ENCODE data around the gene RASIP1. TPM values are rescaled to one million over a fixed set of nuclear protein-coding genes. Genes with fewer than 3 reads are reported as not detected.

RASIP1 gene
- total RNA-seq, 1 experiment from 2014 or later, result 0.09 TPM

DNA sequence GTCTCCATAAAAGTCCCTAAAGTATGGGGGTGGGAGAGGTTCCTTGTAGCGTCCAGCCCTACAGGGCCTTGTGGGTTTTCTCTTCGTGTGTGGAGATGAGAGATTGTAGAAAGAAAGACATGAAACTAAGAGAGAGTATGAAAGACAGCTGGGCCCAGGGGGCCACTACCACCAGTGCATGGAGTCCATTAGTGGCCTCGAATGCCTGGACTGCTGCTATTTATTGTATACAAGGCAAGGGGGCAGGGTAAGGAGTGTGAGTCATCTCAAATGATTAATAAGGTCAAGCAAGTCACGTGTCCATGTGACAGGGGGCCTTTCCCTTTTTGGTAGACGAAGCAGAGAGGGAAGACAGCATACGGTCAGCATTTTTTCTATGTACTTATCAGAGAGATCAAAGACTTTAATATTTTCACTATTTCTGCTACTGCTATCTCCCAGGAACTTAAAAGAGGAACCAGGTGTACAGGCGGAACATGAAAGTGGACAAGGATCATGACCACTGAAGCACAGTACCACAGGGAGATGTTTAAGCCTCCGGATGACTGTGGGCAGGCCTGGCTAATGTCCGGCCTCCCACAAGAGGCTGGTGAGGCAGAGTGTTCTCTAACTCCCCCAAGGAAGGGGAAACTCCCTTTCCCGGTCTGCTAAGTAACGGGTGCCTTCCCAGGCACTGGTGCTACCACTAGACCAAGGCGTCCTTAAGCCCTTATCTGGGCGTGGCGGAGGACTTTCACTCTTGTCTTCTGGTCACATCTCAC lies 40.4 kb upstream of the RASIP1 start:
- Mint-ChIP-seq H3K27ac (ENCODE audit: unreplicated experiment) (peak overlapping the region; percentile 64), H3K27me3 (ENCODE audit: unreplicated experiment) (no peaks in the 10 kb centered on the region), H3K4me3 (ENCODE audit: low read depth, unreplicated experiment) (no peak overlapping the region), H3K9me3 (ENCODE audit: low read depth, unreplicated experiment) (no peaks in the 10 kb centered on the region), H3K36me3 (ENCODE audit: insufficient read depth, unreplicated experiment) (peaks cover 21% of the 10 kb centered on the region), H3K4me1 (ENCODE audit: low read depth, unreplicated experiment) (peaks cover 18% of the 10 kb centered on the region)
- BruUV-seq (replicated peaks), result TSS peak; percentile 86
- CTCF ChIA-PET, result no interaction called here
- intact Hi-C loops (cut with micrococcal nuclease; ENCODE audit: unreplicated experiment), result no loop called here
- TF ChIP-seq, protein P1, sequence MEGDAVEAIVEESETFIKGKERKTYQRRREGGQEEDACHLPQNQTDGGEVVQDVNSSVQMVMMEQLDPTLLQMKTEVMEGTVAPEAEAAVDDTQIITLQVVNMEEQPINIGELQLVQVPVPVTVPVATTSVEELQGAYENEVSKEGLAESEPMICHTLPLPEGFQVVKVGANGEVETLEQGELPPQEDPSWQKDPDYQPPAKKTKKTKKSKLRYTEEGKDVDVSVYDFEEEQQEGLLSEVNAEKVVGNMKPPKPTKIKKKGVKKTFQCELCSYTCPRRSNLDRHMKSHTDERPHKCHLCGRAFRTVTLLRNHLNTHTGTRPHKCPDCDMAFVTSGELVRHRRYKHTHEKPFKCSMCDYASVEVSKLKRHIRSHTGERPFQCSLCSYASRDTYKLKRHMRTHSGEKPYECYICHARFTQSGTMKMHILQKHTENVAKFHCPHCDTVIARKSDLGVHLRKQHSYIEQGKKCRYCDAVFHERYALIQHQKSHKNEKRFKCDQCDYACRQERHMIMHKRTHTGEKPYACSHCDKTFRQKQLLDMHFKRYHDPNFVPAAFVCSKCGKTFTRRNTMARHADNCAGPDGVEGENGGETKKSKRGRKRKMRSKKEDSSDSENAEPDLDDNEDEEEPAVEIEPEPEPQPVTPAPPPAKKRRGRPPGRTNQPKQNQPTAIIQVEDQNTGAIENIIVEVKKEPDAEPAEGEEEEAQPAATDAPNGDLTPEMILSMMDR (IDR thresholded peaks at IDR 0.05; ENCODE audit: unreplicated experiment), result no peak
- DNase-seq, result peak; percentile 70

DNA sequence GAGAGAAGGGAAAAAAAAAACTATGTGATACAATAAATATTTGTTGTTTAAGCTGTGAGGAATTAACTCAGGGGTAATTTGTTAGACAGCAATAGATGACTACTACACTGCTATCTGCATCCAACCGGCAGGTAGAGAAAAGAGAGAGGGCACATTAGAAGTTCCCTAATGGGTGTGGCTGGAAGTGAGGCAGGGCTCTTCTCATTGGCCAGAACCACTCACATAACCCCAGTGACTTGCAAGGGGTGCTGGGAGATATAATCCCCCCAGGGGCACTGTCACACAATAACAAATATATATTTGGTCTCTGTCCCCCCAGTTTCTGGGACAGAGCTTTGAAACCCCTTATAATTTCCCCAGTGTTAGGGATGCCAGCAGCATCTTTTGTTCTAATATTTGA lies 39.2 kb upstream of the RASIP1 start:
- H3K27ac Mint-ChIP-seq (ENCODE audit: unreplicated experiment), result no peak overlapping the region
- H3K27me3 Mint-ChIP-seq (ENCODE audit: unreplicated experiment), result no peaks in the 10 kb centered on the region
- no TSS peak for BruUV-seq (replicated peaks)
- intact Hi-C loops (cut with micrococcal nuclease; ENCODE audit: unreplicated experiment), result no loop called here
- H3K36me3 Mint-ChIP-seq (ENCODE audit: insufficient read depth, unreplicated experiment), result peaks cover 21% of the 10 kb centered on the region
- no peak overlapping the region for H3K4me3 Mint-ChIP-seq (ENCODE audit: low read depth, unreplicated experiment)
- TF ChIP-seq, protein P1 (IDR thresholded peaks at IDR 0.05; ENCODE audit: unreplicated experiment), result no peak
- DNase-seq, result no peak
- CTCF ChIA-PET, result interaction anchor here (0.5 to 1.2 kb wide), 3 partner anchors 9 to 741 kb away, joined by 3 to 6 read pairs (median 3); no protein-coding TSS in a partner anchor
- H3K4me1 Mint-ChIP-seq (ENCODE audit: low read depth, unreplicated experiment), result peaks cover 18% of the 10 kb centered on the region
- no peaks in the 10 kb centered on the region for H3K9me3 Mint-ChIP-seq (ENCODE audit: low read depth, unreplicated experiment)

DNA sequence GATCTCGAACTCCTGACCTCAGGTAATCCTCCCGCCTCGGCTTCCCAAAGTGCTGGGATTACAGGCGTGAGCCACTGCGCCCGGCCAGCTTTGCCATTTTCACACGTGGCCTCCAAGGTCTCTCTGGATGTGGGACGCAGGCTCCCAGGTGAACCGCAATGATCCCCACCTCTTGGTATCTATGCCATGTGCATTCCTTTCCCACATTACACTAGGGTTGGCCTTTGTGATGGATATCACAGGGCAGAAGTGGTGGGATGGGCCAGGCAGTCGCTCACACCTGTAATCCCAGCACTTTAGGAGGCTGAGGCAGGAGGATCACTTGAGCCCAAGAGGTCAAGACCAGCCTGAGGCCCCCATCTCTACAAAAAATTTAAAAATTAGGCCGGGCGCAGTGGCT lies 37.3 kb upstream of the RASIP1 start:
- H3K27ac Mint-ChIP-seq (ENCODE audit: unreplicated experiment), result no peak overlapping the region
- peaks cover 16% of the 10 kb centered on the region for H3K36me3 Mint-ChIP-seq (ENCODE audit: insufficient read depth, unreplicated experiment)
- no peaks in the 10 kb centered on the region for H3K27me3 Mint-ChIP-seq (ENCODE audit: unreplicated experiment)
- intact Hi-C loops (cut with micrococcal nuclease; ENCODE audit: unreplicated experiment), result no loop called here
- no TSS peak for BruUV-seq (replicated peaks)
- H3K4me1 Mint-ChIP-seq (ENCODE audit: low read depth, unreplicated experiment), result peaks cover 18% of the 10 kb centered on the region
- TF ChIP-seq, protein P1 (IDR thresholded peaks at IDR 0.05; ENCODE audit: unreplicated experiment), result no peak
- no peaks in the 10 kb centered on the region for H3K9me3 Mint-ChIP-seq (ENCODE audit: low read depth, unreplicated experiment)
- H3K4me3 Mint-ChIP-seq (ENCODE audit: low read depth, unreplicated experiment), result no peak overlapping the region
- DNase-seq, result no peak
- CTCF ChIA-PET, result interaction anchor here (0.8 kb wide), 1 partner anchor 450 kb away, joined by 7 read pairs; no protein-coding TSS in a partner anchor

DNA sequence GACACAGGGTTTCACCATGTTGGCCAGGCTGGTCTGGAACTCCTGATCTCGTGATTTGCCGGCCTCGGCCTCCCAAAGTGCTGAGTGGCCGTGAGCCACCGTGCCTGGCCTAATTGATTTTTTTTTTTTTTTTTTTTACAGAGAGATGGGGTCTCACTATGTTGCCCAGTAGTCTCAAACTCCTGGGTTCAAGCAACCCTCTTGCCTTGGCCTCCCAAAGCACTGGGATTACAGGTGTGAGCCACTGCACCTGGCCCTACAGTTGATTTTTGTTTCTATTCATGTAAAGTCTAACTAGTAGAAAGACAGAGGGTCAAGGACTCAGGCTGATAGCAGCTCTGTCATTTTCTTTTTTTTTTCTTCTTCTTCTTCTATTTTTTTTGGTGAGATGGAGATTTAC lies 36.7 kb upstream of the RASIP1 start:
- no peak for DNase-seq
- Mint-ChIP-seq H3K27me3 (ENCODE audit: unreplicated experiment) (no peaks in the 10 kb centered on the region), H3K4me1 (ENCODE audit: low read depth, unreplicated experiment) (peaks cover 18% of the 10 kb centered on the region), H3K27ac (ENCODE audit: unreplicated experiment) (no peak overlapping the region), H3K36me3 (ENCODE audit: insufficient read depth, unreplicated experiment) (peaks cover 10% of the 10 kb centered on the region), H3K9me3 (ENCODE audit: low read depth, unreplicated experiment) (no peaks in the 10 kb centered on the region), H3K4me3 (ENCODE audit: low read depth, unreplicated experiment) (no peak overlapping the region)
- CTCF ChIA-PET, result no interaction called here
- TF ChIP-seq, protein P1 (IDR thresholded peaks at IDR 0.05; ENCODE audit: unreplicated experiment), result no peak
- BruUV-seq (replicated peaks), result no TSS peak
- intact Hi-C loops (cut with micrococcal nuclease; ENCODE audit: unreplicated experiment), result no loop called here
